OCI-M2 (cell line): ENCODE data around the gene PSKH1.

Experiments used
- DNase-seq: peaks from one replicate; lab custom pipeline; 2025; ENCODE audit not compliant: unreplicated experiment; lab: John Stamatoyannopoulos, UW

The PSKH1 gene

DNA sequence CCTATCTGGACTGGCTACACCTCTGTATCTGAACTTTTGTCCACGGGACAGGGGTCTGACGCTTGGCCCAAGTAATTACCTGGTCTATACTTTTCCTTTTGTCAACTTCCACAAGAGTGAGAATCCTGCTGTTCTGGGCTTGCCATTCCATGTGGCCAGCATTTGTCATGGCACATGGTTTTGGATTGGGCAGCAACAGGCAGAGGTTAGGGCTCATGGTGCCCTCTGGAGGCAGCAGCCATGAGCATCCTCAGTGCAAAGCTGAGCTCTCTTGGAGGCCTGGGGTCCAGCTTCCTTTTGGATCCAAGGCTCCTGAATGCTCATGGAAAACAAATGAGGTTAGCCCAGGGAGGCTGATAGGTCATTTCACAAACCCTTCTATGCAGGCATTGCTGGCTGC lies 27.7 kb upstream of the PSKH1 start:
- DNase-seq = no peak

DNA sequence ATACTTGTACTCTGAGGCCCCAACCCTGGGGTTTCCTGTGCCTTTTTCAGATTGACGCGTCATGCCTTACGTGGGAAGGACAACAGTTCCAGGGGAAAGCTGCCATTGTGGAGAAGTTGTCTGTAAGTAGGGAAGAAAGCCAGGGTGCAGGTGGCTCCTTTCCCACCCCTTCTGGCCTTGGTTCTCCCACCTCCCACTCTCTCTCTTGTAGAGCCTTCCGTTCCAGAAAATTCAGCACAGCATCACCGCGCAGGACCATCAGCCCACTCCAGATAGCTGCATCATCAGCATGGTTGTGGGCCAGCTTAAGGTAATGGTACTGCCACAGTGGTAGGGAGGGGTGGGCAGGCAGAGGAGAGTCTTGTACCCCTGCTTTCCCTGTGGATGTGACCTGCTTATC lies 24.8 kb upstream of the PSKH1 start:
- DNase-seq = no peak

DNA sequence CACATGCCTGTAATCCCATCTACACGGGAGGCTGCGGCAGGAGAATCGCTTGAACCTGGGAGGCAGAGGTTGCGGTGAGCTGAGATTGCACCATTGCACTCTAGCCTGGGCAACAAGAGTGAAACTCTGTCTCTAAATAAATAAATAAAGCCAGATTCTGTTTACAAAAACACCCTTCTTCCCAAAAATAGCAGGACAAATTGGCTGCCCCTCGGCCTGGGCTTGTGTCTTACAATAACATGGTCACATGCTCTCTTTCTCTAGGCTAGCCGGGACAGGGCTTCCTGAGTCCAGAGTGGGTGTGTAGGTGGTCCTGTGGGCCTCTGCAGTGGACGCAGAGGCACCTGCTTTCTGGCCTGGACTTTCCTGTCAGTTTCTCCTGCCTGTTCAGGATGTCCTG lies 23.4 kb upstream of the PSKH1 start:
- no peak for DNase-seq

DNA sequence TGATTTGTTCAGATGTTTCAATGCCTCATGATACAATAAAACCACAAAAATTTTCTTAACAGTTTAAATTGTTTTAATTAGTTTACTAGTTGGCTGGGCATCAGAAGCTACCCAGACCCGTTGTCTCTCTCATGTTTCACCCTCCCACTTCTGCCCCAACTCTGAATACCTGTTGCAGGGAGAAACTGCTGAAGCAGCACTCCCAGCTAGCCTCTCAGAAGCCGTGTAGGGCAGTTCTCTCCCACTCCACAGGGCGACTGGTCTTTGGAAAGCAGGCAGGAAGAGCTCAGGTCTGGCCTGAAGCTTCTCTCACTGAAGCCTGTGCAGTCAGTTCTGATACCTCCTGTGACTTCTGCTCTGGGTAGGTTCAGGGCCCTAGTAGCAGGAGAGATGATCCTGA lies 21.8 kb upstream of the PSKH1 start:
- no peak for DNase-seq

DNA sequence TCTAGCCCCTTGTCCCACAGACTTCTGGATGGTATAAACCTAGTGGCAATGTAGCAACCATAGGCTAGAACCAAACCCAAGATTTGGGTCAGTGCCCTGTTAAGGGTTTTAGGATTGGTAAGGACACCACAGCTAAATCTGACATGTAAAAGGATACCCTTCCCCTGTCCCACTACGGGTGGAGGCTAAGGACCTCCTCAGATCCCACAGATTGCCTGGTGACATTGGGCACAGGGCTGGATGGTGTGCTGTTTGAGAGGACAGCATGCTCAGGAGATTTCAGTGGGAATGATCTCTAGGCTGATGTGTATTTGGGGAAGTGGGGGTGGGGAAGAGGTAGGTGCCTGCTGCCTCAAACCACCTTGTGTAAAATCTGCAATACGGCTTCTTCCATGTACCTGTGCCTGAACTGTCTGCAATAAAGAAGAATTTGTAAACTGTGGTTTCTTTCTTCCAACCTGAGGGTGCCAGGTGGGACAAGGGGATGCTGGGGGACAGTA lies 20.9 kb upstream of the PSKH1 start:
- DNase-seq = no peak

DNA sequence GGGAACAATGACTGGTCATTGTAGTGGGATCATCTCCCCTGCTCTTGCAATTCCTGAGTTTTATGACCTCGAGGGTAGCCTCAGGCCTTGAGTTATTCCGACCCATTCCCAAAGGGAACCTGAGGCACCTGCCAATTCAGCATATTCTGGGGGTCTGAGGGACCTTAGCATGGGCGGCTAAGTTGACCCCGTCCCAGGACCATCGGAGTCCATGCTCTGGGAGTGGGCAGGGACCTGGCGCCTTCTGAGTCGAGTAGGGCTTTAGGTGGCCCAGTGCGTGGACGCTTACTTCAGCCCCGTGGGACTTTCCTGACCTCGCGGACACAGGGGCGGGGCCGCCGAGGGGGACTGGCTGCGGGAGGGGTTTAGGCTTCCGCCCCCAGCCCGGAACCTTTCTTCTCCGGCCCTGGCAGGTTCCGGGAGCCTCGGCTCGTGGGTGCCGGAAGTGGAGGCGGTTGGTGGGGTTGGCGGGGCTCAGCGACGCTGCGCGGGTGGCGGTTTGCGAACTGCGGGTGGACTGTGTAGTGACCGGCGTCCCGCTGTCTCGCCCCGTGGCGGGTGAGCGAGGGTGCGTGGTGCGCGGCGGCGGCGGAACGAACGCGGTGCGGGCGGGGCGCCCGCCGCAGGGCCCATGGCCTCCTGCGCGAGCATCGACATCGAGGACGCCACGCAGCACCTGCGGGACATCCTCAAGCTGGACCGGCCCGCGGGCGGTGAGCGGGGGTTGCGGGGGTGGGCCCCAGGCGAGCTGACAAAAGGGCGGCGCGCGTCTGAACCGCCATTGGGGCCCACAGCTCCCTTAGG lies 20.2 kb upstream of the PSKH1 start, which contains the start of gene EDC4:
EDC4 (plus strand) TSS at position 422 of the 804 bp plus-strand sequence; CDS start at position 632, 210 bp downstream.
- no peak for DNase-seq

DNA sequence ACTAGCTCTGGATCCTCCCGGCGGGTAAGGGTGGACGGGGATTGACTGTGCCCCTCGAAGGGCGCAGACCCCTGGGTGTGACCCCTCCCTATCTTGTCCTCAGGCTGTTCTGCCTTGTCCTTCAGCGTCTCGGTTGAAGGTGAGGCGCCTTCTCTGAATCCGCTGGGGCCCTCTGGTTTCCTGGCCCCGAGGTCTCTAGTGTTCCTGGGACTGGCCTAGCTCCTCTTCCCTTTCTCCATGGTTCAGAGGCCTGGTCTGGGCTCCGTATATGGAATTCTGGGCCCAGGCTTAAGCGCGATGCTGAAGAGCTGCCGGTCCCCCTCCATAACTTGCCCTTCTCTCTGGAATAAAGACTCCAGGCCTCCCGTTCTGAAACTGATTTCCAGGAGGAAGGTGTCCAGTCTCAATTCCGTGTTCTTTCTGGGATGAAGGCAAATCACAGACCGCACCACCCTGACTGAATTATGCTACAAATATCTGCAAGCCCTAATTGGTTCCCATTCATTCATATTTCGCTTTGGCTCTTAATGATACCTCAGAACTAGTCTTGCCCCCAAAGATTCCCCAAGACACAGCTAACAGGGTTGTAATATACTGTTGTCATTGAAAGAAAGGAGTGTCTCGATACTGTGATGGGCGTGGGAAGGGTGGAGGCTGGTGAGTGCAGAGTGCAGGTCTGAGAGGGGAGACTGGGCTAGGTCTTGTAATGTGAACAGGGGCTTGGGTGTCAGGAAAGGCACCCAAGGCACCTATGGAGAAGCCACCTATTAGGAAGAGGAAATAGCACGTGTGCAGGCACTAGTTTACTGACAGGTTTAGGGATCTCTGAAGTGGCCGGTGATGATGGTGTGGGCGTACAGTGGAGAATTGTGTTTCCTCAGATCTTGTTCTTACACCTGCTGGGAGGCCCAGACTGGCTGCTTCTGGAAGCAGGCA lies 19.4 kb upstream of the PSKH1 start:
- no peak for DNase-seq

DNA sequence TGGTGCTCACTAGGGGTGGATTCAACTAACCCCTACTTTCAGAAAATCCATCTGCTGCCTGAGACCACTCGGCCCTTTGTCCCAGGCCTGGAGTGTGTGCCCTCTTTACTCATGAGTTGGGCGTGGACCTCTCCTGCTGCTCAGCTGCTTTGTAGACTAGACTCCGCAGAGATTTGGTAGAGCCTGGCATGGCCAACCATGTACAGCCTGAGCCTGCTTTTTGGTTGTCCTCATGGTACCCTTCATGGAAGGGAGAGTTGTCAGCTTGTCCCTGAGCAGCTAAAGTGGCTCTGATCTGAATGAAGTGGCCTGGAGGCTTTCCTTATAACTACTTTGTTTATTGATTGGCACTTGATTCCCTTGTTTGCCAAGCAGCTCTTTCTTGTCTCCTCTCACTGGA lies 18.7 kb upstream of the PSKH1 start:
- no peak for DNase-seq

DNA sequence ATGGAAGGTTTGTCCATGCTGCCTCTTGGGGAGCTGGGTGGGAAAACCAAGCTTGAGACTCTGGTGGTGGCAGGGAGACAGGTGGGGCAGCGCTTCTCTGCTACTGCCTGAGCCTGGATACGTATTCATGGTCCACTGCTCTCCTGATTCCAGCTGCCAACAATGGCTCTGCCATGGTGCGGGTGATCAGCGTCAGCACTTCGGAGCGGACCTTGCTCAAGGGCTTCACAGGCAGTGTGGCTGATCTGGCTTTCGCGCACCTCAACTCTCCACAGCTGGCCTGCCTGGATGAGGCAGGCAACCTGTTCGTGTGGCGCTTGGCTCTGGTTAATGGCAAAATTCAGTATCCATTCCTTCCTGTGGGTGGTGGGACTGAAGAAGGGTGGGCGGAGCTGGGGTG lies 16.0 kb upstream of the PSKH1 start:
- no peak for DNase-seq

DNA sequence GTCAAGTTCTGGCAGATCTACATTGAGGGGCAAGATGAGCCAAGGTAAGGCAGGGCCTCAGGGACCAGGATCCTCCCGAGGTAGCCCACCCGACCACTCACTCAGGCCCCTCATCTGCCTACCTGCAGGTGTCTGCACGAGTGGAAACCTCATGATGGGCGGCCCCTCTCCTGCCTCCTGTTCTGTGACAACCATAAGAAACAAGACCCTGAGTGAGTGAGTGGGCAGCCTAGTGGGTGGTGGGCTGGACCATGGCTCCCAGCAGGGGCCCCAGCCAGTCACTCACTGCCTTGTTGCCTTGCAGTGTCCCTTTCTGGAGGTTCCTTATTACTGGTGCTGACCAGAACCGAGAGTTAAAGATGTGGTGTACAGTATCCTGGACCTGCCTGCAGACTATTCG lies 14.8 kb upstream of the PSKH1 start:
- no peak for DNase-seq

DNA sequence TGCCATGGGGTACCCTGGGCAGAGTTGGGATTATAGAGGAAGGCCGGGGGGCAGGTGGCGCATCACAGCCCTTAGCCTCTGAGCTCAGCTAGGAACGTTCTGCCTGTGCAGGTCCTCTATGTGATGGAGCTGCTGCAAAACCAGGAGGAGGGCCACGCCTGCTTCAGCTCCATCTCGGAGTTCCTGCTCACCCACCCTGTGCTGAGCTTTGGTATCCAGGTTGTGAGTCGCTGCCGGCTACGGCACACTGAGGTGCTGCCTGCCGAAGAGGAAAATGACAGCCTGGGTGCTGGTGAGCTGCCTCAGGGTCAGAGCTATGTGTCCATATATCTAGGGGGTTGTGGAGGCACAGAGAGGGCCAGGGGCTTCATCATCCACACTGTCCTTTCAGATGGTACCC lies 14.2 kb upstream of the PSKH1 start:
- no peak for DNase-seq

DNA sequence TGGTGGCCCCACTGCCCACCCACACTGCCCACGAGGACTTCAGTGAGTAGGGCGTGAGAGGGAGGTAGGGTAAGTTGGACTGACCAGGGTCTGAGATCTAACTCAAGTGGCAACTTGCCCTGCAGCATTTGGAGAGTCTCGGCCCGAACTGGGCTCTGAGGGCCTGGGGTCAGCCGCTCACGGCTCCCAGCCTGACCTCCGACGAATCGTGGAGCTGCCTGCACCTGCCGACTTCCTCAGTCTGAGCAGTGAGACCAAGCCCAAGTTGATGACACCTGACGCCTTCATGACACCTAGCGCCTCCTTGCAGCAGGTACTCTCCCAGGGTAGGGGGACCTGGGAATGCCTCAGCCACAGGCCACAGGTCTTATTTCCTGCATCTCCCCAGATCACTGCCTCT lies 13.6 kb upstream of the PSKH1 start:
- no peak for DNase-seq

DNA sequence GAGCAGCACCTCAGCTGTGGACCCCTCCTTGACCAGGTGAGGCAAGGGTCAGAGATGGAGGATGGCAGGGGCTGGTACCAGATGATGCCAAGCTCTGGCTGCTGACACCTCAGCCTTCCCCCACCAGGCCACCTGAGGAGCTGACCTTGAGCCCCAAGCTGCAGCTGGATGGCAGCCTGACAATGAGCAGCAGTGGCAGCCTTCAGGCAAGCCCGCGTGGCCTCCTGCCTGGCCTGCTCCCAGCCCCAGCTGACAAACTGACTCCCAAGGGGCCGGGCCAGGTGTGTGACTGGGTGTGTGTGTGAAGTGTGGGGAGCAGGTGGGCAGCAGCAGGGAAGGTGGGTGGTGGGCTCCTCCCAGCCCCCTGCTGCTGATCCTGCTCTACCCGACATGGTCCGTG lies 13.1 kb upstream of the PSKH1 start:
- DNase-seq = no peak

DNA sequence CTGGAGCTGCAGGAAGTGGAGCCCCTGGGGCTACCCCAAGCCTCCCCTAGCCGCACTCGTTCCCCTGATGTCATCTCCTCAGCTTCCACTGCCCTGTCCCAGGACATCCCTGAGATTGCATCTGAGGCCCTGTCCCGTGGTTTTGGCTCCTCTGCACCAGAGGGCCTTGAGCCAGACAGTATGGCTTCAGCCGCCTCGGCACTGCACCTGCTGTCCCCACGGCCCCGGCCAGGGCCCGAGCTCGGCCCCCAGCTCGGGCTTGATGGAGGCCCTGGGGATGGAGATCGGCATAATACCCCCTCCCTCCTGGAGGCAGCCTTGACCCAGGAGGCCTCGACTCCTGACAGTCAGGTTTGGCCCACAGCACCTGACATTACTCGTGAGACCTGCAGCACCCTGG lies 12.5 kb upstream of the PSKH1 start:
- no peak for DNase-seq

DNA sequence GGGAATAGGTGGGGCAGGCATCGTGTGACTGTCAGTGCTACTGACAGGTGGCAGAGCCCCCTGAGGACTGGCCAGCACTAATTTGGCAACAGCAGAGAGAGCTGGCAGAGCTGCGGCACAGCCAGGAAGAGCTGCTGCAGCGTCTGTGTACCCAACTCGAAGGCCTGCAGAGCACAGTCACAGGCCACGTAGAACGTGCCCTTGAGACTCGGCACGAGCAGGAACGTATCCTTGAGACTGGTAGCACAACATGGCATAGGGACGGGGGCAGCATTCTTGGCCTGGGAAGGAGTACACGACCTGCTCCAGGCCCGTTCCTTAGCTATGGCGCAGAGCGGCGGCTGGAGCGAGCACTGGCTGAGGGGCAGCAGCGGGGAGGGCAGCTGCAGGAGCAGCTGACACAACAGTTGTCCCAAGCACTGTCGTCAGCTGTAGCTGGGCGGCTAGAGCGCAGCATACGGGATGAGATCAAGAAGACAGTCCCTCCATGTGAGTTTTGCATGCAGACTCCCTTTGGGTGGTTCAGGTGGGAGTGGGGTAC lies 11.4 kb upstream of the PSKH1 start:
- no peak for DNase-seq

DNA sequence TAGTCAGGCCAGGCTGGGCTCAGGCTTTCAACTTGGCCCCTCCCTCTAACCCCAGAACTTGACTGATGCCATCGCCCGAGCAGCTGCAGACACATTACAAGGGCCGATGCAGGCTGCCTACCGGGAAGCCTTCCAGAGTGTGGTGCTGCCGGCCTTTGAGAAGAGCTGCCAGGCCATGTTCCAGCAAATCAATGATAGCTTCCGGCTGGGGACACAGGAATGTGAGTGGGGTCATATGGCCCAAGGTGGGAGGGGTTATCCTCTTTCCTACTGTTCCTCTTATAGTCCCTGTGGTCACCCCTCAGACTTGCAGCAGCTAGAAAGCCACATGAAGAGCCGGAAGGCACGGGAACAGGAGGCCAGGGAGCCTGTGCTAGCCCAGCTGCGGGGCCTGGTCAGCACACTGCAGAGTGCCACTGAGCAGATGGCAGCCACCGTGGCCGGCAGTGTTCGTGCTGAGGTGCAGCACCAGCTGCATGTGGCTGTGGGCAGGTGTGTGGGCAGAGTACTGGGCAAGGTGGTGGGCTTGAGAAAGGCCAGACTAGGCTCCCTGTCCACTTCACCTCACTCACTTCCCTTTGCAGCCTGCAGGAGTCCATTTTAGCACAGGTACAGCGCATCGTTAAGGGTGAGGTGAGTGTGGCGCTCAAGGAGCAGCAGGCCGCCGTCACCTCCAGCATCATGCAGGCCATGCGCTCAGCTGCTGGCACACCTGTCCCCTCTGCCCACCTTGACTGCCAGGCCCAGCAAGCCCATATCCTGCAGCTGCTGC lies 10.5 kb upstream of the PSKH1 start:
- DNase-seq = no peak

DNA sequence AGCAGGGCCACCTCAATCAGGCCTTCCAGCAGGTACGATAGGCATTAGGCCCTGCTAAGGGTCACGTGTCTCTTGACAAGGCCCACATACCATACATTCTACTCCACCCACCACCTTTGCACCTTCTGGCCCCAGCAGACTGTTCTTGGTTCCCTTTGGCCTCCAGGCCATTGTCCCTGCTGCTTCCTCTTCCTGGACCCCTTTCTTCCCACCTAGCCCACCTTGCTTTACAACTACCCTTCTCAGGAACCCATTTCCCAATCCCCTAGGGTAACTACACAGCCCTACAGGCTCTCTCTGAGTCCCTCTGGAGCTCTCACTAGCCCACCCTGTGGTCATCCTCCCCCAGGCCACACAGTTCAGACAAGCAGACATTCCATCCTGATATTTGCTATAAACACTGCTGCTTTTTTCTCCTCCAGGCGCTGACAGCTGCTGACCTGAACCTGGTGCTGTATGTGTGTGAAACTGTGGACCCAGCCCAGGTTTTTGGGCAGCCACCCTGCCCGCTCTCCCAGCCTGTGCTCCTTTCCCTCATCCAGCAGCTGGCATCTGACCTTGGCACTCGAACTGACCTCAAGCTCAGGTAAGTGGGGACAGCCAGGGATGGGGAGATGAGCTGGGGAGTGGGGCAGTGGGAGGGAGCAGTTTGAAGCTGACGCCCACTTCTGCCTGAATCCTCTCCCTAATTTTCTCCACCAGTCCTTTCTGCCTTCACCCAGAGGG lies 9.7 kb upstream of the PSKH1 start:
- no peak for DNase-seq

DNA sequence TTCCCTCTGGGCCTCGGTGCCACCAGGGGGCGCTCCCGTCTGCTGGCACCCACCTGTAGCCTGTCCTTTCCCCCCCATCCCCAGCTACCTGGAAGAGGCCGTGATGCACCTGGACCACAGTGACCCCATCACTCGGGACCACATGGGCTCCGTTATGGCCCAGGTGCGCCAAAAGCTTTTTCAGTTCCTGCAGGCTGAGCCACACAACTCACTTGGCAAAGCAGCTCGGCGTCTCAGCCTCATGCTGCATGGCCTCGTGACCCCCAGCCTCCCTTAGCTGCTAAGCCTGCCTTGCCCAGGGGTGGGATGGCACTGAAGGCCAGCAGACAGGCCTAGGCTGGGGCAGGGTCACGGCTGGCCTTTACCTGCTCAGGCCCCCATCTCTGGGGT lies 9.2 kb upstream of the PSKH1 start:
- DNase-seq = no peak

DNA sequence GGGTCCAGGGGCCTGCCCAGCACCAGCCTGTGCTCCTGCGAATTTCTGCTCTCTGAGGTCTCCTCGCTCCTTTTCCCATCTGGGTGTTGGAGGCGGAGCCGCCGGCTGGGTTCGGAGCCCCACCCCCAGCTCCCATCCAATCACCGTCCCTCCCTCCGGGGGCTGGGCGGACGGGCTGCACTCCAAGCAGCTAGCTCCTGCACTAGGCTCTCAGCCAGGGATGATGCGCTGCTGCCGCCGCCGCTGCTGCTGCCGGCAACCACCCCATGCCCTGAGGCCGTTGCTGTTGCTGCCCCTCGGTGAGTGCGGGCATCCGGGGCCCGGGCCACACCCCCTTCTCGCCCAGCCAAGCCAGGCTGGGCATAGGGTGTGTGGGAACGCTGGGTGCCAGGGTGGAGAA lies 8.4 kb upstream of the PSKH1 start, which contains the start of gene NRN1L:
NRN1L (plus strand) TSS at position 202 of the 400 bp plus-strand sequence; CDS start at position 221, 19 bp downstream.
- DNase-seq = no peak

DNA sequence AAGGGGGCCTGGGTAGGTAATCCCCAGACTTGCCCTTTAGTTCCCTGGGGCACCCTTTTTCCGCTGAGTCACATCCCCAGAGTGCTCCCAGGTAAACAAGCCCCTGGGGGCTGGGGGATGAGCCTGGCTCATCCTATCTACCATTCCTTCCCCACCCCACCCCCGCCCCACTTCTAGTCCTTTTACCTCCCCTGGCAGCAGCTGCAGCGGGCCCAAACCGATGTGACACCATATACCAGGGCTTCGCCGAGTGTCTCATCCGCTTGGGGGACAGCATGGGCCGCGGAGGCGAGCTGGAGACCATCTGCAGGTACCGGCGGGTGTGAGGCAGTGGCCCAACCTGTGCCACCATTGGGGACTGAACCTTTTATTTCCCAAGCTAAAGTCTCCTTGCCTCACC lies 7.5 kb upstream of the PSKH1 start:
- DNase-seq = no peak
